Kidney (tissue), 14 donors: ENCODE measurements around the gene CCR9. TPM values are rescaled to one million over a fixed set of nuclear protein-coding genes. Genes with fewer than 3 reads are reported as not detected.

Experiments
- DNase-seq, 5 donors: peaks; one replicate each; pipeline ENCODE4 v3.0.0-alpha.2; 2013 to 2020
- FAIRE-seq: peaks from 2 replicates; lab custom pipeline; 2012; peaks lifted over from hg19 to GRCh38; lab: Jason Lieb, UNC
- H3K27ac ChIP-seq, 2 donors: one replicate each; pipeline ENCODE4 v1.7.0; 2013; ENCODE audit warnings: low read depth in 2 of 2, low read length in 2 of 2, inconsistent platforms in 1 of 2
- H3K27me3 ChIP-seq: one replicate; pipeline ENCODE4 v1.7.1; 2013; ENCODE audit warnings: low read length, inconsistent platforms; ENCODE audit not compliant: control insufficient read depth, insufficient read depth
- H3K36me3 ChIP-seq, 3 donors: one replicate each; pipeline versions ENCODE4 v1.7.0 to v1.7.1; 2013; ENCODE audit warnings: low read length in 3 of 3, control low read depth in 1 of 3, inconsistent platforms in 1 of 3; ENCODE audit not compliant: insufficient read depth in 3 of 3, control insufficient read depth in 2 of 3
- H3K4me1 ChIP-seq, 3 donors: one replicate each; pipeline versions ENCODE4 v1.7.0 to v1.7.1; 2013; ENCODE audit warnings: low read length in 3 of 3, inconsistent platforms in 1 of 3, low read depth in 1 of 3; ENCODE audit not compliant: control insufficient read depth in 2 of 3, insufficient read depth in 2 of 3
- H3K4me3 ChIP-seq, 3 donors: one replicate each; pipeline versions ENCODE4 v1.7.0 to v1.8.1; 2013; ENCODE audit warnings: low read length in 3 of 3, control low read depth in 1 of 3, inconsistent platforms in 1 of 3
- H3K9ac ChIP-seq, 3 donors: one replicate each; pipeline versions ENCODE4 v1.7.0 to v1.7.1; 2013; ENCODE audit warnings: low read length in 3 of 3, control low read depth in 1 of 3, inconsistent platforms in 1 of 3
- H3K9me3 ChIP-seq, 3 donors: one replicate each; pipeline versions ENCODE4 v1.7.0 to v1.7.1; 2013; ENCODE audit warnings: low read length in 3 of 3, control low read depth in 1 of 3, inconsistent platforms in 1 of 3; ENCODE audit not compliant: control insufficient read depth in 2 of 3, insufficient read depth in 1 of 3
- CTCF ChIP-seq: IDR thresholded peaks from 3 replicates; pipeline ENCODE4 v1.5.1; 2012; ENCODE audit warnings: mild to moderate bottlenecking, moderate library complexity, borderline replicate concordance; ENCODE audit not compliant: insufficient read depth; ENCODE audit errors: extremely low read depth
- intact Hi-C: fragments of 100-400 bp; cut with DNase I; formaldehyde crosslinking; loops from one replicate; pipeline ENCODE4 v1.11.1; 2022
- polyA plus RNA-seq: library from polyadenylated mRNA; stranded (reverse); fragments of 350-450 nt; fragmentation: Illumina TruSeq; extraction: RNeasy Lipid Tissue Mini Kit (QIAGEN cat#74804); gene quantifications from one replicate; pipeline ENCODE4 v1.2.3, GENCODE V29; 2014; ENCODE audit warnings: low read depth, low replicate concordance; ENCODE audit not compliant: insufficient read depth
- total RNA-seq: library from RNA; stranded (reverse); fragmentation: NEBNext Ultra II Directional; extraction: Animal tissue kit (Norgen Biotek cat#: 25700); gene quantifications from one replicate; pipeline ENCODE4 v1.2.1, GENCODE V29; 2021
- donor health status: control.
- donor health status: control.
- donor health status: control.
- donor health status: control.
- donor health status: control.
- donor health status: DM: yes; HTN: yes; CAD: no.
- donor health status: Normal renal cell carcinoma (clear cell type).

Gene CCR9
- total and polyA plus RNA-seq, 2 donors from 2014 or later, result 0.22 to 0.43 TPM

GRCh38 chr3:45896956-45897355 lies 10.6 kb downstream of the CCR9 start:
- Histone ChIP-seq H3K27me3 (no peaks in the 10 kb centered on the region), H3K9ac (no peak overlapping the region), H3K27ac (no peak overlapping the region), H3K9me3 (no peaks in the 10 kb centered on the region), H3K36me3 (no peaks in the 10 kb centered on the region), H3K4me3 (no peak overlapping the region), H3K4me1 (no peaks in the 10 kb centered on the region)
- TF ChIP-seq CTCF, result no peak
- FAIRE-seq (no peak), DNase-seq (no peak)
- intact Hi-C loops, result no loop called here

GRCh38 chr3:45904931-45905330 lies 18.6 kb downstream of the CCR9 start:
- Histone ChIP-seq H3K27ac (no peak overlapping the region), H3K4me3 (no peak overlapping the region), H3K27me3 (no peaks in the 10 kb centered on the region), H3K9me3 (no peaks in the 10 kb centered on the region), H3K36me3 (no peaks in the 10 kb centered on the region), H3K9ac (no peak overlapping the region), H3K4me1 (no peaks in the 10 kb centered on the region)
- intact Hi-C loops, result no loop called here
- FAIRE-seq (no peak), DNase-seq (no peak)
- no peak for TF ChIP-seq CTCF

GRCh38 chr3:45905755-45906154 lies 19.4 kb downstream of the CCR9 start:
- intact Hi-C loops, result no loop called here
- Histone ChIP-seq H3K27me3 (no peaks in the 10 kb centered on the region), H3K4me3 (no peak overlapping the region), H3K27ac (no peak overlapping the region), H3K9ac (no peak overlapping the region), H3K36me3 (no peaks in the 10 kb centered on the region), H3K4me1 (no peaks in the 10 kb centered on the region), H3K9me3 (no peaks in the 10 kb centered on the region)
- no peak for TF ChIP-seq CTCF
- FAIRE-seq, result no peak
- DNase-seq, result no peak
